Suprapubic skin (tissue), 4 donors: ENCODE measurements around the gene ADAMTS12. TPM values are rescaled to one million over a fixed set of nuclear protein-coding genes. Genes with fewer than 3 reads are reported as not detected.

Source experiments
- DNase-seq, 2 donors: peaks; one replicate each; pipeline ENCODE4 v3.0.0-alpha.2; 2019; ENCODE audit warnings: low spot score in 2 of 2
- H3K27ac ChIP-seq: fragments of 200-600 bp; sonication (generic); one replicate; pipeline ENCODE4 v1.5.1; 2019
- H3K27me3 ChIP-seq: fragments of 200-600 bp; sonication (generic); one replicate; pipeline ENCODE4 v1.5.1; 2019
- H3K36me3 ChIP-seq: fragments of 200-600 bp; sonication (generic); one replicate; pipeline ENCODE4 v1.5.1; 2019
- H3K4me1 ChIP-seq: fragments of 200-600 bp; sonication (generic); one replicate; pipeline ENCODE4 v1.5.1; 2019
- H3K4me3 ChIP-seq: fragments of 200-600 bp; sonication (generic); one replicate; pipeline ENCODE4 v1.5.1; 2019; ENCODE audit warnings: mild to moderate bottlenecking
- H3K9me3 ChIP-seq: fragments of 200-600 bp; sonication (generic); one replicate; pipeline ENCODE4 v1.5.1; 2019
- CTCF ChIP-seq, 2 donors: fragments of 200-600 bp in 1 of 2; fragments of 450-650 bp in 1 of 2; sonication (generic) in 1 of 2; IDR thresholded peaks; one replicate each; pipeline ENCODE4 v1.5.1; 2016 to 2019; ENCODE audit warnings: antibody characterized with exemption in 2 of 2, mild to moderate bottlenecking in 1 of 2, moderate library complexity in 1 of 2
- EP300 ChIP-seq: sonication (generic); formaldehyde crosslinking; IDR thresholded peaks from one replicate; pipeline ENCODE4 v1.6.1; 2017; ENCODE audit warnings: antibody characterized with exemption
- POLR2A ChIP-seq, 2 donors: fragments of 450-650 bp; IDR thresholded peaks; one replicate each; pipeline ENCODE4 v1.6.1; 2017; ENCODE audit warnings: antibody characterized with exemption in 2 of 2, mild to moderate bottlenecking in 2 of 2, moderate library complexity in 2 of 2
- POLR2AphosphoS5 ChIP-seq, 3 donors: sonication (generic); formaldehyde crosslinking; IDR thresholded peaks; one replicate each; pipeline ENCODE4 v1.6.1; 2017; ENCODE audit warnings: antibody characterized with exemption in 3 of 3
- WGBS: methylation state at CpG from one replicate; pipeline ENCODE4 v1.1.5; 2018; 5-methylcytosine and 5-hydroxymethylcytosine counted together
- total RNA-seq, 4 donors: library from RNA; depleted of rRNA; stranded (reverse); fragments of >200 nt; gene quantifications; one replicate each; pipeline ENCODE4 v1.1.0, GENCODE V29; 2016

ADAMTS12 gene
- total RNA-seq, 4 donors from 2014 or later, result 0.26 to 1.3 (median 0.57) TPM

GRCh38 chr5:33611877-33612276, 279.9 kb downstream of the ADAMTS12 start:
- Histone ChIP-seq H3K27me3 (no peaks in the 10 kb centered on the region), H3K9me3 (no peaks in the 10 kb centered on the region), H3K4me1 (no peaks in the 10 kb centered on the region), H3K4me3 (no peak overlapping the region), H3K27ac (no peak overlapping the region), H3K36me3 (no peaks in the 10 kb centered on the region)
- 72% methylated on average over 1 of the region's 1 CpG for whole genome bisulfite sequencing
- no peak for TF ChIP-seq POLR2A (IDR thresholded peaks at IDR 0.05)
- no peak for TF ChIP-seq EP300
- no peak for TF ChIP-seq CTCF (IDR thresholded peaks at IDR 0.05)
- TF ChIP-seq POLR2AphosphoS5 (IDR thresholded peaks at IDR 0.05), result no peak
- DNase-seq, result no peak

GRCh38 chr5:33608344-33609041, 283.3 kb downstream of the ADAMTS12 start:
- Histone ChIP-seq H3K4me1 (no peaks in the 10 kb centered on the region), H3K27ac (no peak overlapping the region), H3K9me3 (no peaks in the 10 kb centered on the region), H3K4me3 (no peak overlapping the region), H3K27me3 (no peaks in the 10 kb centered on the region), H3K36me3 (no peaks in the 10 kb centered on the region)
- no peak for DNase-seq
- no peak for TF ChIP-seq POLR2A (IDR thresholded peaks at IDR 0.05)
- no peak for TF ChIP-seq POLR2AphosphoS5 (IDR thresholded peaks at IDR 0.05)
- no peak for TF ChIP-seq CTCF (IDR thresholded peaks at IDR 0.05)
- no peak for TF ChIP-seq EP300
- 46% methylated on average over 8 of the region's 8 CpGs for WGBS

GRCh38 chr5:33604503-33604902, 287.3 kb downstream of the ADAMTS12 start:
- H3K27me3 ChIP-seq, result no peaks in the 10 kb centered on the region
- no peaks in the 10 kb centered on the region for H3K36me3 ChIP-seq
- H3K4me3 ChIP-seq, result no peak overlapping the region
- no peaks in the 10 kb centered on the region for H3K9me3 ChIP-seq
- 94% methylated on average over 2 of the region's 2 CpGs for WGBS
- no peak for TF ChIP-seq POLR2AphosphoS5 (IDR thresholded peaks at IDR 0.05)
- DNase-seq, result no peak
- H3K4me1 ChIP-seq, result no peaks in the 10 kb centered on the region
- H3K27ac ChIP-seq, result no peak overlapping the region

GRCh38 chr5:33601881-33602280, 289.9 kb downstream of the ADAMTS12 start:
- no peaks in the 10 kb centered on the region for H3K4me1 ChIP-seq
- H3K9me3 ChIP-seq, result no peaks in the 10 kb centered on the region
- no peak overlapping the region for H3K27ac ChIP-seq
- H3K27me3 ChIP-seq, result no peaks in the 10 kb centered on the region
- no peaks in the 10 kb centered on the region for H3K36me3 ChIP-seq
- TF ChIP-seq POLR2AphosphoS5 (IDR thresholded peaks at IDR 0.05) (no peak), CTCF (IDR thresholded peaks at IDR 0.05) (no peak), EP300 (no peak), POLR2A (IDR thresholded peaks at IDR 0.05) (no peak)
- DNase-seq, result no peak
- WGBS, result 71% methylated on average over 3 of the region's 3 CpGs
- H3K4me3 ChIP-seq, result no peak overlapping the region

- H3K27ac ChIP-seq, result no peak overlapping the region
- H3K9me3 ChIP-seq, result no peaks in the 10 kb centered on the region
- no peaks in the 10 kb centered on the region for H3K4me1 ChIP-seq
- WGBS, result 72% methylated on average over 4 of the region's 4 CpGs
- no peak for DNase-seq
- no peaks in the 10 kb centered on the region for H3K36me3 ChIP-seq
- TF ChIP-seq POLR2A (IDR thresholded peaks at IDR 0.05), result no peak
- no peak for TF ChIP-seq CTCF (IDR thresholded peaks at IDR 0.05)
- TF ChIP-seq EP300, result no peak
- no peak for TF ChIP-seq POLR2AphosphoS5 (IDR thresholded peaks at IDR 0.05)
- H3K4me3 ChIP-seq, result no peak overlapping the region
- H3K27me3 ChIP-seq, result no peaks in the 10 kb centered on the region
These were observed 296.5 kb downstream of the ADAMTS12 start for GRCh38 chr5:33595303-33595702.

GRCh38 chr5:33594006-33594405, 297.8 kb downstream of the ADAMTS12 start:
- DNase-seq, result no peak
- Histone ChIP-seq H3K27ac (no peak overlapping the region), H3K4me1 (no peaks in the 10 kb centered on the region), H3K36me3 (no peaks in the 10 kb centered on the region), H3K27me3 (no peaks in the 10 kb centered on the region), H3K9me3 (no peaks in the 10 kb centered on the region), H3K4me3 (no peak overlapping the region)
- TF ChIP-seq POLR2A (IDR thresholded peaks at IDR 0.05), result no peak
- TF ChIP-seq CTCF (IDR thresholded peaks at IDR 0.05), result no peak
- no peak for TF ChIP-seq EP300
- TF ChIP-seq POLR2AphosphoS5 (IDR thresholded peaks at IDR 0.05), result no peak
- WGBS, result 59% methylated on average over 4 of the region's 4 CpGs
